IMR-90 (cell line): ENCODE data around the gene CCSER2. TPM values are rescaled to one million over a fixed set of nuclear protein-coding genes. Genes with fewer than 3 reads are reported as not detected.

Experiments used
- ATAC-seq: fragments of 200-7000 bp; cut with Tn5 transposase; 2 replicates; pipeline ENCODE4 v1.9.1; 2020; ENCODE audit warnings: low read depth, mild to moderate bottlenecking, moderate library complexity
- BruUV-seq: library from RNA; stranded (reverse); fragments of 400-500 nt; replicated peaks from 2 replicates; lab custom pipeline; 2021; lab: Mats Ljungman, UMichigan
- CTCF ChIA-PET: fragments of 300-600 bp; formaldehyde crosslinking; extraction: SDS; loops from one replicate; lab custom pipeline; 2021; ENCODE audit warnings: antibody characterized with exemption; lab: Yijun Ruan, JAX
- POLR2A ChIA-PET: fragments of 300-600 bp; sonication (Branson Sonifier 250); formaldehyde crosslinking; loops from one replicate; lab custom pipeline; 2022; ENCODE audit warnings: antibody characterized with exemption; ENCODE audit not compliant: unreplicated experiment; lab: Charles Lee
- DNase-seq: peaks from one replicate; pipeline ENCODE4 v3.0.0; 2013
- H2AFZ ChIP-seq: replicated peaks from 2 replicates; pipeline ENCODE3; 2013; ENCODE audit warnings: low read length, mild to moderate bottlenecking; ENCODE audit not compliant: poor library complexity
- H2AK5ac ChIP-seq: 2 replicates; pipeline ENCODE4 v1.6.1; 2013; ENCODE audit warnings: low read depth, low read length, inconsistent platforms
- H2AK9ac ChIP-seq: replicated peaks from 2 replicates; pipeline ENCODE3; 2013; ENCODE audit warnings: mild to moderate bottlenecking, low read depth, low read length, moderate library complexity; ENCODE audit not compliant: poor library complexity
- H2BK120ac ChIP-seq: 2 replicates; pipeline ENCODE4 v1.6.1; 2013; ENCODE audit warnings: low read depth, low read length, inconsistent platforms
- H2BK15ac ChIP-seq: 3 replicates; pipeline ENCODE4 v1.6.1; 2013; ENCODE audit warnings: low read depth, low read length, inconsistent platforms
- H2BK20ac ChIP-seq: 2 replicates; pipeline ENCODE4 v1.6.1; 2013; ENCODE audit warnings: low read depth, mild to moderate bottlenecking, inconsistent platforms, low read length, moderate library complexity
- H2BK5ac ChIP-seq: 2 replicates; pipeline ENCODE4 v1.6.1; 2013; ENCODE audit warnings: mild to moderate bottlenecking, low read depth, low read length, inconsistent platforms; ENCODE audit not compliant: poor library complexity, severe bottlenecking
- H3K14ac ChIP-seq: replicated peaks from 2 replicates; pipeline ENCODE4 v1.6.1; 2013; ENCODE audit warnings: low read depth, low read length, inconsistent platforms
- H3K18ac ChIP-seq: 2 replicates; pipeline ENCODE4 v1.6.1; 2013; ENCODE audit warnings: low read depth, low read length, control low read depth
- H3K23ac ChIP-seq: 2 replicates; pipeline ENCODE4 v1.6.1; 2013; ENCODE audit warnings: low read depth, low read length, inconsistent platforms
- H3K27ac ChIP-seq: 2 replicates; pipeline ENCODE4 v1.5.1; 2013; ENCODE audit warnings: mild to moderate bottlenecking, control low read depth, low read length; ENCODE audit not compliant: insufficient read depth
- H3K27me3 ChIP-seq: 2 replicates; pipeline ENCODE4 v1.6.1; 2013; ENCODE audit warnings: low read length; ENCODE audit not compliant: control insufficient read depth, insufficient read depth
- H3K36me3 ChIP-seq: 2 replicates; pipeline ENCODE4 v1.6.1; 2013; ENCODE audit warnings: low read length, mixed read lengths; ENCODE audit not compliant: control insufficient read depth, insufficient read depth
- H3K4ac ChIP-seq: 2 replicates; pipeline ENCODE4 v1.6.1; 2013; ENCODE audit warnings: low read depth, low read length, inconsistent platforms
- H3K4me1 ChIP-seq: 2 replicates; pipeline ENCODE4 v1.6.1; 2013; ENCODE audit warnings: low read length, mixed read lengths; ENCODE audit not compliant: control insufficient read depth, insufficient read depth
- H3K4me2 ChIP-seq: 2 replicates; pipeline ENCODE4 v1.6.1; 2013; ENCODE audit warnings: low read depth, mild to moderate bottlenecking, control low read depth, low read length, moderate library complexity
- H3K4me3 ChIP-seq: 2 replicates; pipeline ENCODE4 v1.5.1; 2013; ENCODE audit warnings: low read depth, mild to moderate bottlenecking, control low read depth, low read length, moderate library complexity; ENCODE audit not compliant: insufficient read depth
- H3K56ac ChIP-seq: 2 replicates; pipeline ENCODE4 v1.6.1; 2013; ENCODE audit warnings: low read length, inconsistent platforms; ENCODE audit not compliant: insufficient read depth; ENCODE audit errors: extremely low read depth
- H3K79me1 ChIP-seq, 2 experiments: 2 replicates each; pipeline ENCODE4 v1.6.1; 2013; ENCODE audit warnings: low read length in 2 of 2, inconsistent platforms in 1 of 2, low read depth in 1 of 2
- H3K9ac ChIP-seq: 2 replicates; pipeline ENCODE4 v1.6.1; 2013; ENCODE audit warnings: low read depth, low read length, control low read depth
- H3K9me1 ChIP-seq: 2 replicates; pipeline ENCODE4 v1.6.1; 2013; ENCODE audit warnings: low read length, inconsistent platforms; ENCODE audit not compliant: insufficient read depth
- H3K9me3 ChIP-seq: 2 replicates; pipeline ENCODE4 v1.6.1; 2013; ENCODE audit warnings: low read length; ENCODE audit not compliant: control insufficient read depth, insufficient read depth
- H4K20me1 ChIP-seq: 2 replicates; pipeline ENCODE4 v1.6.1; 2013; ENCODE audit warnings: low read length, inconsistent platforms; ENCODE audit not compliant: insufficient read depth
- H4K5ac ChIP-seq: 2 replicates; pipeline ENCODE4 v1.6.1; 2013; ENCODE audit warnings: mild to moderate bottlenecking, low read depth, low read length, control low read depth
- H4K8ac ChIP-seq, 2 experiments: 2 replicates each; pipeline ENCODE4 v1.6.1; 2013; ENCODE audit warnings: low read depth in 2 of 2, low read length in 2 of 2, control low read depth in 1 of 2, inconsistent platforms in 1 of 2
- H4K91ac ChIP-seq: 2 replicates; pipeline ENCODE4 v1.6.1; 2013; ENCODE audit warnings: low read depth, low read length, inconsistent platforms; ENCODE audit not compliant: insufficient read depth
- BHLHE40 ChIP-seq: fragments of 150-350 bp; IDR thresholded peaks from 2 replicates; pipeline ENCODE4 v1.6.1; 2016; ENCODE audit warnings: mild to moderate bottlenecking, low read depth, low read length
- CEBPB ChIP-seq: IDR thresholded peaks from 2 replicates; pipeline ENCODE4 v1.6.1; 2012; ENCODE audit warnings: low read depth, low read length, improper control_type of control experiment
- CHD1 ChIP-seq: IDR thresholded peaks from 2 replicates; pipeline ENCODE4 v1.6.1; 2012; ENCODE audit warnings: low read depth, low read length, improper control_type of control experiment
- FOS ChIP-seq: fragments of 150-350 bp; IDR thresholded peaks from 2 replicates; pipeline ENCODE4 v1.6.1; 2016; ENCODE audit warnings: low read depth, low read length
- MAFK ChIP-seq: IDR thresholded peaks from 2 replicates; pipeline ENCODE4 v1.6.1; 2012; ENCODE audit warnings: low read depth, low read length, improper control_type of control experiment
- MAZ ChIP-seq: IDR thresholded peaks from 2 replicates; pipeline ENCODE4 v1.6.1; 2012; ENCODE audit warnings: low read depth, mild to moderate bottlenecking, low read length, improper control_type of control experiment, moderate library complexity, borderline replicate concordance
- MXI1 ChIP-seq: IDR thresholded peaks from 2 replicates; pipeline ENCODE4 v1.6.1; 2012; ENCODE audit warnings: low read depth, mild to moderate bottlenecking, low read length, moderate library complexity, borderline replicate concordance
- NFE2L2 ChIP-seq: fragments of 150-350 bp; IDR thresholded peaks from 2 replicates; pipeline ENCODE4 v1.6.1; 2016; ENCODE audit warnings: low read depth, mild to moderate bottlenecking, low read length
- POLR2A ChIP-seq: IDR thresholded peaks from 2 replicates; pipeline ENCODE4 v1.6.1; 2012; ENCODE audit warnings: mild to moderate bottlenecking, low read depth, low read length
- RAD21 ChIP-seq: IDR thresholded peaks from 2 replicates; pipeline ENCODE4 v1.6.1; 2012; ENCODE audit warnings: low read length, improper control_type of control experiment
- RCOR1 ChIP-seq: IDR thresholded peaks from 2 replicates; pipeline ENCODE4 v1.6.1; 2012; ENCODE audit warnings: mild to moderate bottlenecking, low read length, improper control_type of control experiment; ENCODE audit not compliant: insufficient replicate concordance
- RFX5 ChIP-seq: IDR thresholded peaks from 2 replicates; pipeline ENCODE4 v1.8.0; 2012; ENCODE audit warnings: low read depth, mild to moderate bottlenecking, low read length, moderate library complexity
- SMC3 ChIP-seq: fragments of 150-350 bp; IDR thresholded peaks from 2 replicates; pipeline ENCODE4 v1.6.1; 2016; ENCODE audit warnings: low read depth, mild to moderate bottlenecking, antibody characterized with exemption, low read length, moderate library complexity
- WGBS, 2 experiments: methylation state at CpG; one replicate each; pipeline versions ENCODE4 v1.1.5 to v1.1.7; 2013; ENCODE audit warnings: missing lambda C conversion rate in 2 of 2; ENCODE audit not compliant: insufficient read length in 1 of 2; ENCODE audit errors: extremely low coverage in 2 of 2; 5-methylcytosine and 5-hydroxymethylcytosine counted together
- dilution Hi-C: fragments of 300-500 bp; cut with HindIII; formaldehyde crosslinking; loops from one replicate; pipeline ENCODE4 v1.14.3; 2018; ENCODE audit warnings: low sequenced_read_pairs; ENCODE audit not compliant: unreplicated experiment
- in situ Hi-C: fragments of 300-500 bp; cut with MboI; formaldehyde crosslinking; loops from 3 replicates; pipeline ENCODE4 v1.14.3; 2019; ENCODE audit warnings: low sequenced_read_pairs, inconsistent platforms, mixed read lengths
- intact Hi-C: fragments of 100-400 bp; cut with micrococcal nuclease; formaldehyde crosslinking; loops from 2 replicates; pipeline ENCODE4 v1.10.0; 2022
- polyA plus RNA-seq, 3 experiments: library from polyadenylated mRNA; depleted of rRNA; stranded (reverse); fragments of >200 nt; gene quantifications; 2 replicates each; pipeline ENCODE4 v1.2.3, GENCODE V29; 2012; ENCODE audit warnings: low replicate concordance in 1 of 3
- total RNA-seq: library from RNA; depleted of rRNA; stranded (reverse); fragments of >200 nt; gene quantifications from 2 replicates; pipeline ENCODE4 v1.2.3, GENCODE V29; 2012
- TF ChIP-seq, protein P1 (sequence below): conservative IDR thresholded peaks from 2 replicates; pipeline ENCODE4 v1.5.1; 2012; ENCODE audit warnings: mild to moderate bottlenecking, low read depth, low read length, improper control_type of control experiment
- TF ChIP-seq, protein P2 (sequence below): fragments of 150-350 bp; IDR thresholded peaks from 2 replicates; pipeline ENCODE4 v1.6.1; 2017; ENCODE audit warnings: mild to moderate bottlenecking, antibody characterized with exemption, low read length, low read depth
- TF ChIP-seq, protein P3 (sequence below): fragments of 150-350 bp; IDR thresholded peaks from 2 replicates; pipeline ENCODE4 v1.6.1; 2016; ENCODE audit warnings: low read depth, mild to moderate bottlenecking, low read length, moderate library complexity, borderline replicate concordance

CCSER2 gene
- total and polyA plus RNA-seq, 2 of the 4 experiments (the other 2 are of a cell fraction) = 20.4 to 31.7 TPM

DNA sequence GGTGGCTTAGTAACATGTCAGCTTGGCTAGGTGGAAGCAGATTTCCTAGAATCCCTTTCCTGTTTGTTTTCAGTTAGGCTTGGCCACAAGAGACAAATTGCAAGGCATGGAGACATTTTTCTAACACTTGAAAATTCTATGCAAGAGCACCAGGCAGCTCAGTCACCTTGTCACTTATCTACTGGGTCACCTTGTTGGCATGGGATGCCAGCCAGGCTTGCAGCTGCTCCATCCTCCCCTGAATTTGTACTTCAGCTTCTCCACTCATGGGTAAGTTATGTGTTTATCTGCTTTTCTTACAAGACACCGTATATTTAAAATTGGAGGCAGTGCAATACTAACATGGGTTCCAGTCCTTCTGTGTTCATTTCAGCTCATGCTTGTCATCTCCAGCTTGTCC, 40.2 kb upstream of the CCSER2 start:
- Histone ChIP-seq H2AK9ac (no peak overlapping the region), H2BK120ac (no peak overlapping the region), H3K27ac (no peak overlapping the region), H2BK5ac (no peak overlapping the region), H3K4me1 (no peaks in the 10 kb centered on the region), H3K14ac (no peak overlapping the region), H4K8ac (no peak overlapping the region), H3K18ac (no peak overlapping the region), H2AK5ac (no peak overlapping the region), H3K36me3 (no peaks in the 10 kb centered on the region), H3K9me1 (no peaks in the 10 kb centered on the region), H3K56ac (no peak overlapping the region), H3K4me2 (no peak overlapping the region), H3K79me1 (no peaks in the 10 kb centered on the region), H3K27me3 (peaks cover 10% of the 10 kb centered on the region), H2BK15ac (no peak overlapping the region), H2AFZ (no peak overlapping the region), H3K9ac (no peak overlapping the region), H4K91ac (no peak overlapping the region), H3K23ac (no peak overlapping the region), H4K5ac (no peak overlapping the region), H2BK20ac (no peak overlapping the region), H3K4me3 (no peak overlapping the region), H3K9me3 (no peaks in the 10 kb centered on the region), H3K4ac (no peak overlapping the region), H4K20me1 (no peaks in the 10 kb centered on the region)
- no CpG with 5 or more reads among the region's 1 CpG for WGBS, 2 experiments
- ChIA-PET CTCF (interaction anchor here (0.7 kb wide), 1 partner anchor 21 kb away, joined by 3 read pairs; no protein-coding TSS in a partner anchor), POLR2A (no interaction called here)
- in situ Hi-C loops = no loop called here
- dilution Hi-C loops = no loop called here
- intact Hi-C loops = no loop called here
- DNase-seq (no peak), ATAC-seq (no peak)
- no TSS peak for BruUV-seq
- no peak for TF ChIP-seq RFX5
- TF ChIP-seq, protein P1, sequence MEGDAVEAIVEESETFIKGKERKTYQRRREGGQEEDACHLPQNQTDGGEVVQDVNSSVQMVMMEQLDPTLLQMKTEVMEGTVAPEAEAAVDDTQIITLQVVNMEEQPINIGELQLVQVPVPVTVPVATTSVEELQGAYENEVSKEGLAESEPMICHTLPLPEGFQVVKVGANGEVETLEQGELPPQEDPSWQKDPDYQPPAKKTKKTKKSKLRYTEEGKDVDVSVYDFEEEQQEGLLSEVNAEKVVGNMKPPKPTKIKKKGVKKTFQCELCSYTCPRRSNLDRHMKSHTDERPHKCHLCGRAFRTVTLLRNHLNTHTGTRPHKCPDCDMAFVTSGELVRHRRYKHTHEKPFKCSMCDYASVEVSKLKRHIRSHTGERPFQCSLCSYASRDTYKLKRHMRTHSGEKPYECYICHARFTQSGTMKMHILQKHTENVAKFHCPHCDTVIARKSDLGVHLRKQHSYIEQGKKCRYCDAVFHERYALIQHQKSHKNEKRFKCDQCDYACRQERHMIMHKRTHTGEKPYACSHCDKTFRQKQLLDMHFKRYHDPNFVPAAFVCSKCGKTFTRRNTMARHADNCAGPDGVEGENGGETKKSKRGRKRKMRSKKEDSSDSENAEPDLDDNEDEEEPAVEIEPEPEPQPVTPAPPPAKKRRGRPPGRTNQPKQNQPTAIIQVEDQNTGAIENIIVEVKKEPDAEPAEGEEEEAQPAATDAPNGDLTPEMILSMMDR = no peak
- no peak for TF ChIP-seq POLR2A
- TF ChIP-seq FOS = no peak
- no peak for TF ChIP-seq MAZ
- TF ChIP-seq RAD21 = no peak
- no peak for TF ChIP-seq BHLHE40
- no peak for TF ChIP-seq RCOR1
- no peak for TF ChIP-seq CEBPB
- TF ChIP-seq, protein P2, sequence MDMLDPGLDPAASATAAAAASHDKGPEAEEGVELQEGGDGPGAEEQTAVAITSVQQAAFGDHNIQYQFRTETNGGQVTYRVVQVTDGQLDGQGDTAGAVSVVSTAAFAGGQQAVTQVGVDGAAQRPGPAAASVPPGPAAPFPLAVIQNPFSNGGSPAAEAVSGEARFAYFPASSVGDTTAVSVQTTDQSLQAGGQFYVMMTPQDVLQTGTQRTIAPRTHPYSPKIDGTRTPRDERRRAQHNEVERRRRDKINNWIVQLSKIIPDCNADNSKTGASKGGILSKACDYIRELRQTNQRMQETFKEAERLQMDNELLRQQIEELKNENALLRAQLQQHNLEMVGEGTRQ = no peak
- no peak for TF ChIP-seq SMC3
- TF ChIP-seq NFE2L2 = no peak
- no peak for TF ChIP-seq CHD1
- TF ChIP-seq MXI1 = no peak
- no peak for TF ChIP-seq MAFK
- TF ChIP-seq, protein P3, sequence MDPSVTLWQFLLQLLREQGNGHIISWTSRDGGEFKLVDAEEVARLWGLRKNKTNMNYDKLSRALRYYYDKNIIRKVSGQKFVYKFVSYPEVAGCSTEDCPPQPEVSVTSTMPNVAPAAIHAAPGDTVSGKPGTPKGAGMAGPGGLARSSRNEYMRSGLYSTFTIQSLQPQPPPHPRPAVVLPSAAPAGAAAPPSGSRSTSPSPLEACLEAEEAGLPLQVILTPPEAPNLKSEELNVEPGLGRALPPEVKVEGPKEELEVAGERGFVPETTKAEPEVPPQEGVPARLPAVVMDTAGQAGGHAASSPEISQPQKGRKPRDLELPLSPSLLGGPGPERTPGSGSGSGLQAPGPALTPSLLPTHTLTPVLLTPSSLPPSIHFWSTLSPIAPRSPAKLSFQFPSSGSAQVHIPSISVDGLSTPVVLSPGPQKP = no peak
